Measurements from ENCODE around the gene ID2. TPM values are rescaled to one million over a fixed set of nuclear protein-coding genes. Genes with fewer than 3 reads are reported as not detected.

Gene ID2
- total and polyA plus RNA-seq, 7 donors = 154 to 615 (median 376) TPM

GRCh38 chr2:8675543-8675942, 6.3 kb upstream of the ID2 start:
- Histone ChIP-seq H3K4me3 (no peak overlapping the region), H3K27ac (peak overlapping the region; percentile 90 to 99 (median 98)), H3K4me1 (peaks cover 0 to 41% (median 30%) of the 10 kb centered on the region in 4 donors), H3K9me3 (peaks cover 0 to 5% (median 3%) of the 10 kb centered on the region in 4 donors), H3K27me3 (no peaks in the 10 kb centered on the region), H3K36me3 (no peaks in the 10 kb centered on the region)
- WGBS, 2 donors = 84 to 93% methylated on average over 5 of the region's 5 CpGs
- intact Hi-C loops (cut with DNase I) = loop anchor here (5.0 kb wide), 4 partner anchors 93 to 673 kb away; no protein-coding TSS in a partner anchor
- no peak for TF ChIP-seq POLR2AphosphoS5 (IDR thresholded peaks at IDR 0.05)
- TF ChIP-seq EP300 (IDR thresholded peaks at IDR 0.05) = no peak
- no peak for TF ChIP-seq CTCF (IDR thresholded peaks at IDR 0.05)
- TF ChIP-seq POLR2A (IDR thresholded peaks at IDR 0.05) = no peak
- DNase-seq = no peak

- H3K27me3 ChIP-seq = no peaks in the 10 kb centered on the region
- H3K4me1 ChIP-seq = peaks cover 0 to 49% (median 32%) of the 10 kb centered on the region in 4 donors
- DNase-seq = peak; percentile 96
- intact Hi-C loops (cut with DNase I) = loop anchor here (1.0 to 5.0 kb wide), 5 partner anchors 94 to 909 kb away; no protein-coding TSS in a partner anchor
- H3K36me3 ChIP-seq = no peaks in the 10 kb centered on the region
- H3K27ac ChIP-seq = peak overlapping the region; percentile 90 to 99 (median 98)
- peak overlapping the region; percentile 27 to 80 (median 67) for H3K4me3 ChIP-seq
- peaks cover 0 to 5% (median 3%) of the 10 kb centered on the region in 4 donors for H3K9me3 ChIP-seq
- TF ChIP-seq POLR2A (IDR thresholded peaks at IDR 0.05) = peak; percentile 35 to 40
- peak; percentile 66 to 86 (median 84) for TF ChIP-seq POLR2AphosphoS5 (IDR thresholded peaks at IDR 0.05)
- TF ChIP-seq CTCF (IDR thresholded peaks at IDR 0.05) = no peak
- TF ChIP-seq EP300 (IDR thresholded peaks at IDR 0.05) = no peak
- 29 to 35% methylated on average over 51 of the region's 51 CpGs for WGBS, 2 donors
Measured at GRCh38 chr2:8676191-8676920, 5.5 kb upstream of the ID2 start.

GRCh38 chr2:8676921-8677645, 4.8 kb upstream of the ID2 start:
- Histone ChIP-seq H3K27me3 (no peaks in the 10 kb centered on the region), H3K9me3 (peaks cover 0 to 5% (median 3%) of the 10 kb centered on the region in 4 donors), H3K36me3 (no peaks in the 10 kb centered on the region), H3K4me3 (peak overlapping the region; percentile 27 to 80 (median 67)), H3K4me1 (peaks cover 0 to 49% (median 32%) of the 10 kb centered on the region in 4 donors), H3K27ac (peak overlapping the region; percentile 90 to 99 (median 98))
- DNase-seq = no peak
- no peak for TF ChIP-seq EP300 (IDR thresholded peaks at IDR 0.05)
- no peak for TF ChIP-seq POLR2A (IDR thresholded peaks at IDR 0.05)
- peak in 1 of 4 donors; percentile 10 for TF ChIP-seq POLR2AphosphoS5 (IDR thresholded peaks at IDR 0.05)
- no peak for TF ChIP-seq CTCF (IDR thresholded peaks at IDR 0.05)
- intact Hi-C loops (cut with DNase I) = loop anchor here (1.0 to 5.0 kb wide), 5 partner anchors 95 to 910 kb away; no protein-coding TSS in a partner anchor
- 10 to 15% methylated on average over 35 of the region's 35 CpGs for WGBS, 2 donors

DNA sequence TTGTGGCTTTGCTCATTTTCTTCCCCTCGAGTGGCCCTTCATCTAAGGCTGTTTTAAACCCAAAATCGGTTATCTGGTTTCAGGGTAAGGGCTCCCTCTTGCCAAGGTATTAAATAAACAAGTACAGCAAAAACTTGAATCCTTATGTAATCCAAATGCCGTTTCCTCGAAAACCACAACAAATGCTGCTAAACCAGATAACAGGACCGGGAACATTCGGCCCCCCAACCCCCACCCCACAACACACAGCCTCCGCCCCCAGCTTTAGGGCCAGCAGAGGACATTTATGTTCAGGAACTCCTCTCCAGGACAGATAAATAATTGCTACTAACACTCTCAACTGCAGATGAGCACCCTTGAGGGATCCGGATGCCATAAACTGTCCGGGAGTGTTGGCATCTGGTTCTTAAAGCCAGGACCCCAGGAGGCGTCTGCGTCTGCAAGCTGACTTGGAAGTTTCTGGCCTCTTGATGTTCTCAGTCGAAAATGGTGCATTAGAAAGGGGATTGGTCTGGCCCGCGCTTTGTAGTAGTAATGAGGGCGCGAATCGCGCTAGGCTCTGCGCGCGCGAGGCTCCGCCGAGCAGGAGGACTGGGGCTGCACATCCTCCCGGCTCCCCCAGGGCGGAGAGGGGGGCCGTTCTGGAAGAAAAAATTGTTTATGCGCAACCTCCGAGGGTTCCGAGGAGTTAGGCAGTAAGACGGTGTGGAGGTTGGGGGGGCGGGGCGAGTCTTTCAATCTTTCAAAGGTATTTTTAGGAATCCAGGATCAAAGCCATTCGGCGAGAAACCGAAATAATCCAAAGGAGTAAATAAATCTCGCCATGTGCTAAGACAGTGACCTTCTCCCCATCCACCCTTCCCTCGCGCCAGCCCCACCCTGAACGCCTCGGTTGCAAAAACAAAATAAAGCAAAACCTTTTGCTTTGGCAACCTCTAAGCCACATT, 3.9 kb upstream of the ID2 start:
- Histone ChIP-seq H3K9me3 (peaks cover 0 to 5% (median 3%) of the 10 kb centered on the region in 4 donors), H3K36me3 (no peaks in the 10 kb centered on the region), H3K4me3 (peak overlapping the region; percentile 27 to 80 (median 67)), H3K4me1 (peaks cover 0 to 49% (median 32%) of the 10 kb centered on the region in 4 donors), H3K27ac (peak overlapping the region; percentile 90 to 99 (median 98)), H3K27me3 (no peaks in the 10 kb centered on the region)
- no peak for TF ChIP-seq EP300 (IDR thresholded peaks at IDR 0.05)
- peak; percentile 9 to 71 (median 47) for TF ChIP-seq POLR2AphosphoS5 (IDR thresholded peaks at IDR 0.05)
- TF ChIP-seq POLR2A (IDR thresholded peaks at IDR 0.05) = peak in 1 of 2 donors; percentile 49
- peak in 1 of 4 experiments; percentile 30 for TF ChIP-seq CTCF (IDR thresholded peaks at IDR 0.05)
- peak; percentile 81 for DNase-seq
- 0 to 1% methylated on average over 41 of the region's 41 CpGs for WGBS, 2 donors
- intact Hi-C loops (cut with DNase I) = loop anchor here (5.0 kb wide), 4 partner anchors 96 to 676 kb away; no protein-coding TSS in a partner anchor
